ENCODE measurements around the gene ULK1. TPM values are rescaled to one million over a fixed set of nuclear protein-coding genes. Genes with fewer than 3 reads are reported as not detected.

ULK1 gene
- total and polyA plus RNA-seq, 12 donors = 2.9 to 123 (median 29.9) TPM

- no peak for DNase-seq
- intact Hi-C loops (cut with DNase I) = no loop called here
- H3K27ac ChIP-seq = no peak overlapping the region
- no peaks in the 10 kb centered on the region for H3K4me1 ChIP-seq (replicated peaks in 1 of 2)
- H3K4me3 ChIP-seq = no peak overlapping the region
- no peaks in the 10 kb centered on the region for H3K36me3 ChIP-seq (replicated peaks in 1 of 2)
- TF ChIP-seq POLR2A (IDR thresholded peaks at IDR 0.05) = no peak
- no peak for TF ChIP-seq CTCF (IDR thresholded peaks at IDR 0.05)
- no peaks in the 10 kb centered on the region for H3K27me3 ChIP-seq
- H3K9me3 ChIP-seq (replicated peaks in 1 of 3) = no peaks in the 10 kb centered on the region
- 57 to 85% (median 80%) methylated on average over 1 to 4 of the region's 4 CpGs; no CpG with 5 or more reads in 1 of the 4 donors for WGBS, 4 donors
These were observed 32.4 kb upstream of the ULK1 start for GRCh38 chr12:131862084-131862441.

GRCh38 chr12:131862600-131862993, 31.8 kb upstream of the ULK1 start:
- Histone ChIP-seq H3K9me3 (replicated peaks in 1 of 3) (no peaks in the 10 kb centered on the region), H3K4me3 (no peak overlapping the region), H3K4me1 (replicated peaks in 1 of 2) (no peaks in the 10 kb centered on the region), H3K36me3 (replicated peaks in 1 of 2) (no peaks in the 10 kb centered on the region), H3K27ac (no peak overlapping the region), H3K27me3 (no peaks in the 10 kb centered on the region)
- no peak for TF ChIP-seq CTCF (IDR thresholded peaks at IDR 0.05)
- no peak for TF ChIP-seq POLR2A (IDR thresholded peaks at IDR 0.05)
- 77 to 79% (median 79%) methylated on average over 8 to 14 of the region's 14 CpGs for WGBS, 4 donors
- intact Hi-C loops (cut with DNase I) = no loop called here
- no peak for DNase-seq

- H3K27ac ChIP-seq = peak overlapping the region in 1 of 5 donors; percentile 2
- H3K9me3 ChIP-seq (replicated peaks in 1 of 3) = no peaks in the 10 kb centered on the region
- no peaks in the 10 kb centered on the region for H3K4me1 ChIP-seq (replicated peaks in 1 of 2)
- no peak overlapping the region for H3K4me3 ChIP-seq
- no peaks in the 10 kb centered on the region for H3K36me3 ChIP-seq (replicated peaks in 1 of 2)
- TF ChIP-seq CTCF (IDR thresholded peaks at IDR 0.05) = no peak
- no peak for TF ChIP-seq POLR2A (IDR thresholded peaks at IDR 0.05)
- intact Hi-C loops (cut with DNase I) = no loop called here
- 42 to 59% (median 50%) methylated on average over 11 to 20 of the region's 20 CpGs for WGBS, 4 donors
- no peaks in the 10 kb centered on the region for H3K27me3 ChIP-seq
- DNase-seq = no peak
These were observed 31.3 kb upstream of the ULK1 start for GRCh38 chr12:131862994-131863710.

GRCh38 chr12:131863711-131864396, 30.6 kb upstream of the ULK1 start:
- H3K36me3 ChIP-seq (replicated peaks in 1 of 2) = no peaks in the 10 kb centered on the region
- peak in 1 of 7 donors; percentile 88 for DNase-seq
- intact Hi-C loops (cut with DNase I) = no loop called here
- H3K9me3 ChIP-seq (replicated peaks in 1 of 3) = no peaks in the 10 kb centered on the region
- no peaks in the 10 kb centered on the region for H3K4me1 ChIP-seq (replicated peaks in 1 of 2)
- no peaks in the 10 kb centered on the region for H3K27me3 ChIP-seq
- H3K4me3 ChIP-seq = no peak overlapping the region
- H3K27ac ChIP-seq = peak overlapping the region in 1 of 5 donors; percentile 2
- no peak for TF ChIP-seq POLR2A (IDR thresholded peaks at IDR 0.05)
- TF ChIP-seq CTCF (IDR thresholded peaks at IDR 0.05) = no peak
- WGBS, 4 donors = 62 to 81% (median 72%) methylated on average over 7 to 24 of the region's 24 CpGs

Measured in adrenal gland (tissue), 12 donors.